Lower leg skin (tissue), 4 donors: Measurements from ENCODE around the gene ZEB2. TPM values are rescaled to one million over a fixed set of nuclear protein-coding genes. Genes with fewer than 3 reads are reported as not detected.

Source experiments
- DNase-seq, 2 donors: peaks; one replicate each; pipeline ENCODE4 v3.0.0-alpha.2; 2019; ENCODE audit warnings: low spot score in 2 of 2
- H3K4me3 ChIP-seq: fragments of 200-600 bp; sonication (generic); 2 replicates; pipeline ENCODE4 v1.5.1; 2017; ENCODE audit warnings: mild to moderate bottlenecking, low read depth; ENCODE audit not compliant: poor library complexity, severe bottlenecking
- CTCF ChIP-seq, 3 donors: fragments of 450-650 bp; IDR thresholded peaks; one replicate each; pipeline ENCODE4 v1.5.1; 2016; ENCODE audit warnings: antibody characterized with exemption in 3 of 3, mild to moderate bottlenecking in 3 of 3, moderate library complexity in 2 of 3
- POLR2A ChIP-seq, 2 donors: fragments of 450-650 bp; IDR thresholded peaks; one replicate each; pipeline ENCODE4 v1.6.1; 2016 to 2017; ENCODE audit warnings: antibody characterized with exemption in 2 of 2, mild to moderate bottlenecking in 1 of 2, moderate library complexity in 1 of 2
- WGBS, 2 donors: methylation state at CpG; one replicate each; pipeline ENCODE4 v1.1.5; 2018; 5-methylcytosine and 5-hydroxymethylcytosine counted together
- intact Hi-C: fragments of 100-400 bp; cut with DNase I; formaldehyde crosslinking; loops from one replicate; pipeline ENCODE4 v1.15.0; 2023; ENCODE audit warnings: low total_unique reads
- total RNA-seq, 4 donors: library from RNA; depleted of rRNA; stranded (reverse); fragments of >200 nt; gene quantifications; one replicate each; pipeline ENCODE4 v1.1.0, GENCODE V29; 2016

ZEB2 gene
- total RNA-seq, 4 donors from 2014 or later: 13.8 to 38.8 (median 30.3) TPM

- intact Hi-C loops: loop anchor here (10.0 kb wide), 1 partner anchor 180 kb away; no protein-coding TSS in a partner anchor
- no peak overlapping the region for H3K4me3 ChIP-seq
- TF ChIP-seq CTCF (IDR thresholded peaks at IDR 0.05) (no peak), POLR2A (IDR thresholded peaks at IDR 0.05) (no peak)
- WGBS, 2 donors: 75 to 78% methylated on average over 4 of the region's 4 CpGs
- no peak for DNase-seq
Measured at GRCh38 chr2:144334551-144334950, 185.4 kb downstream of the ZEB2 start.
